ENCODE measurements around the gene NCKAP1. TPM values are rescaled to one million over a fixed set of nuclear protein-coding genes. Genes with fewer than 3 reads are reported as not detected.
"Not testable (repeated sequence)": the region's sequence is repeated elsewhere in the genome, so short reads cannot be mapped to it uniquely, and the experiment has no call there.

Gene NCKAP1
- total RNA-seq, 1 experiment from 2014 or later, result 173 TPM

- TF ChIP-seq SOX15 (CRISPR knock-in tag; IDR thresholded peaks at IDR 0.05), result no peak
- TF ChIP-seq ZNF121 (CRISPR knock-in tag; IDR thresholded peaks at IDR 0.05), result no peak
- TF ChIP-seq TEAD4 (CRISPR knock-in tag; IDR thresholded peaks at IDR 0.05), result no peak
- no peak for TF ChIP-seq ZNF317 (CRISPR knock-in tag; IDR thresholded peaks at IDR 0.05; ENCODE audit: borderline replicate concordance, low read depth)
Observed at GRCh38 chr2:183049420-183049819, 11.2 kb upstream of the NCKAP1 start (continued).

GRCh38 chr2:183047486-183048125, 9.3 kb upstream of the NCKAP1 start:
- DNase-seq (ENCODE audit: low spot score); POLR2A ChIA-PET; H3K4me3 Mint-ChIP-seq; H3K27me3 Mint-ChIP-seq (ENCODE audit: low read depth); ATAC-seq; H3K4me1 Mint-ChIP-seq; CTCF ChIA-PET; H3K27ac Mint-ChIP-seq: not testable (repeated sequence)
- Mint-ChIP-seq H3K36me3 (peaks cover 23% of the 10 kb centered on the region), H3K9me3 (peaks cover 25% of the 10 kb centered on the region)

- CTCF ChIA-PET; H3K27me3 Mint-ChIP-seq (ENCODE audit: low read depth); H3K4me1 Mint-ChIP-seq; DNase-seq (ENCODE audit: low spot score); H3K4me3 Mint-ChIP-seq; ATAC-seq; H3K27ac Mint-ChIP-seq: not testable (repeated sequence)
- 0 out of 2 replicates have a peak, but pooled peaks have one; percentile 52 for TF ChIP-seq ZNF512 (CRISPR knock-in tag; IDR thresholded peaks at IDR 0.05; ENCODE audit: borderline replicate concordance)
- peaks cover 20% of the 10 kb centered on the region for H3K36me3 Mint-ChIP-seq
- H3K9me3 Mint-ChIP-seq, result peaks cover 21% of the 10 kb centered on the region
- POLR2A ChIA-PET, result interaction anchor here (0.7 kb wide), 1 partner anchor 127 kb away, joined by 6 read pairs; no protein-coding TSS in a partner anchor
Observed at GRCh38 chr2:183043580-183043979, 5.3 kb upstream of the NCKAP1 start.

- TF ChIP-seq ATF6 (CRISPR knock-in tag; IDR thresholded peaks at IDR 0.05) (no peak), IRF2 (CRISPR knock-in tag; IDR thresholded peaks at IDR 0.05; ENCODE audit: borderline replicate concordance, low read depth) (no peak), USF2 (CRISPR knock-in tag; IDR thresholded peaks at IDR 0.05) (no peak), JAZF1 (CRISPR knock-in tag; IDR thresholded peaks at IDR 0.05) (no peak), ZNF423 (CRISPR knock-in tag; IDR thresholded peaks at IDR 0.05) (no peak), NFATC4 (CRISPR knock-in tag; IDR thresholded peaks at IDR 0.05) (no peak), ZNF219 (CRISPR knock-in tag; IDR thresholded peaks at IDR 0.05; ENCODE audit: borderline replicate concordance) (no peak)
- DNase-seq (ENCODE audit: low spot score), result no peak
- Mint-ChIP-seq H3K9me3 (peaks cover 15% of the 10 kb centered on the region), H3K4me3 (no peak overlapping the region), H3K27me3 (ENCODE audit: low read depth) (peaks cover under 1% of the 10 kb centered on the region; the same call in 1 of the 2 replicates), H3K36me3 (peaks cover 15% of the 10 kb centered on the region), H3K27ac (no peak overlapping the region), H3K4me1 (peaks cover 24% of the 10 kb centered on the region)
- ATAC-seq, result no peak
- ChIA-PET CTCF (no interaction called here), POLR2A (no interaction called here)
Observed at GRCh38 chr2:183040604-183041003, 2.3 kb upstream of the NCKAP1 start.

All from WTC11 (cell line).